Activated CD8-positive, alpha-beta T cell treated with anti-CD3 and anti-CD28 coated beads for 36 hours (primary cell): Measurements from ENCODE around the gene SEMA4A. TPM values are rescaled to one million over a fixed set of nuclear protein-coding genes. Genes with fewer than 3 reads are reported as not detected.
A peak's percentile ranks its signal among the peaks of the same experiment; 100 is the strongest.

Source experiments
- ATAC-seq: fragments of 200-7000 bp; cut with Tn5 transposase; one replicate; pipeline ENCODE4 v1.10.0; 2021; ENCODE audit warnings: mild to moderate bottlenecking, moderate library complexity
- CTCF ChIA-PET: fragments of 350-600 bp; sonication (Branson Sonifier 250); formaldehyde crosslinking; loops from one replicate; lab custom pipeline; 2021; ENCODE audit warnings: antibody characterized with exemption; lab: Charles Lee
- POLR2A ChIA-PET: fragments of 350-600 bp; sonication (Branson Sonifier 250); formaldehyde crosslinking; loops from one replicate; lab custom pipeline; 2021; ENCODE audit warnings: antibody characterized with exemption; lab: Charles Lee
- DNase-seq: peaks from one replicate; pipeline ENCODE4 v3.0.0-alpha.2; 2020
- H3K27ac Mint-ChIP-seq: one replicate; pipeline ENCODE4 v1.8.0; 2021; ENCODE audit warnings: mild to moderate bottlenecking, mixed read lengths
- H3K27me3 Mint-ChIP-seq: one replicate; pipeline ENCODE4 v1.8.0; 2021; ENCODE audit warnings: mixed read lengths
- H3K36me3 Mint-ChIP-seq: one replicate; pipeline ENCODE4 v1.8.0; 2021; ENCODE audit warnings: low read depth, mixed read lengths
- H3K4me1 Mint-ChIP-seq: one replicate; pipeline ENCODE4 v1.8.0; 2021; ENCODE audit warnings: low read depth, mixed read lengths
- H3K4me3 Mint-ChIP-seq: one replicate; pipeline ENCODE4 v1.8.0; 2021; ENCODE audit warnings: mild to moderate bottlenecking, moderate library complexity, mixed read lengths
- H3K9me3 Mint-ChIP-seq: one replicate; pipeline ENCODE4 v1.8.0; 2021; ENCODE audit warnings: mixed read lengths
- intact Hi-C: fragments of 100-400 bp; cut with micrococcal nuclease; formaldehyde crosslinking; loops from one replicate; pipeline ENCODE4 v1.10.0; 2022
- total RNA-seq, 2 experiments: library from RNA; stranded (reverse); gene quantifications; one replicate each; pipeline ENCODE4 v1.2.3, GENCODE V29; 2021
- TF ChIP-seq, protein P1 (sequence below): fragments of 200-600 bp; IDR thresholded peaks from one replicate; pipeline ENCODE4 v1.8.0; 2022; ENCODE audit warnings: antibody characterized with exemption, mild to moderate bottlenecking

The SEMA4A gene
- total RNA-seq, 2 experiments from 2014 or later: 23.8 to 24.7 TPM

- POLR2A ChIA-PET: interaction anchor here (1.7 to 7.4 kb wide), 3 partner anchors 12 to 71 kb away, joined by 4 to 60 read pairs (median 24); partner anchors contain the start of gene PMF1
- no peaks in the 10 kb centered on the region for H3K27me3 Mint-ChIP-seq
- CTCF ChIA-PET: interaction anchor here (0.9 to 13.2 kb wide), 5 partner anchors 11 to 71 kb away, joined by 3 to 269 read pairs (median 4); no protein-coding TSS in a partner anchor
- no peak overlapping the region for H3K4me3 Mint-ChIP-seq
- peak; percentile 64 for DNase-seq
- H3K27ac Mint-ChIP-seq: peak overlapping the region; percentile 75
- intact Hi-C loops: no loop called here
- H3K4me1 Mint-ChIP-seq: peaks cover 85% of the 10 kb centered on the region
- peaks cover 2% of the 10 kb centered on the region for H3K36me3 Mint-ChIP-seq
- no peaks in the 10 kb centered on the region for H3K9me3 Mint-ChIP-seq
- ATAC-seq: peak; percentile 17
- TF ChIP-seq, protein P1, sequence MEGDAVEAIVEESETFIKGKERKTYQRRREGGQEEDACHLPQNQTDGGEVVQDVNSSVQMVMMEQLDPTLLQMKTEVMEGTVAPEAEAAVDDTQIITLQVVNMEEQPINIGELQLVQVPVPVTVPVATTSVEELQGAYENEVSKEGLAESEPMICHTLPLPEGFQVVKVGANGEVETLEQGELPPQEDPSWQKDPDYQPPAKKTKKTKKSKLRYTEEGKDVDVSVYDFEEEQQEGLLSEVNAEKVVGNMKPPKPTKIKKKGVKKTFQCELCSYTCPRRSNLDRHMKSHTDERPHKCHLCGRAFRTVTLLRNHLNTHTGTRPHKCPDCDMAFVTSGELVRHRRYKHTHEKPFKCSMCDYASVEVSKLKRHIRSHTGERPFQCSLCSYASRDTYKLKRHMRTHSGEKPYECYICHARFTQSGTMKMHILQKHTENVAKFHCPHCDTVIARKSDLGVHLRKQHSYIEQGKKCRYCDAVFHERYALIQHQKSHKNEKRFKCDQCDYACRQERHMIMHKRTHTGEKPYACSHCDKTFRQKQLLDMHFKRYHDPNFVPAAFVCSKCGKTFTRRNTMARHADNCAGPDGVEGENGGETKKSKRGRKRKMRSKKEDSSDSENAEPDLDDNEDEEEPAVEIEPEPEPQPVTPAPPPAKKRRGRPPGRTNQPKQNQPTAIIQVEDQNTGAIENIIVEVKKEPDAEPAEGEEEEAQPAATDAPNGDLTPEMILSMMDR: no peak
Observed at GRCh38 chr1:156152628-156153027, 757 bp upstream of the SEMA4A start.

DNA sequence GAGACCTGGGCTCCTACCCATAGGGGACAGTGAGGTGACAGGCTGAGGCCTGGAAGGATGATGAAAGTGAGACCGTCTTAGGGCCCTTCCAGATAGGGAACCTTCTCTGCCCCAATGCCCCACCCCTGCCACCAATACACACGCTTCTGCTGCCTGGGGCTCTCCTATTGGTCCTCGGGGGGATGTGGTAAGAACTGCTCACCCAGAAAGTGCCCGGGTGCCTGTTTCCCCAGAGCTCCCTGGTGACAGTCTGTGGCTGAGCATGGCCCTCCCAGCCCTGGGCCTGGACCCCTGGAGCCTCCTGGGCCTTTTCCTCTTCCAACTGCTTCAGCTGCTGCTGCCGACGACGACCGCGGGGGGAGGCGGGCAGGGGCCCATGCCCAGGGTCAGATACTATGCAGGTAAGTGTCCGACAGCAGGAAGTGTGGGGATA, 948 bp downstream of the SEMA4A start:
- H3K4me3 Mint-ChIP-seq: peak overlapping the region; percentile 83
- H3K27ac Mint-ChIP-seq: peak overlapping the region; percentile 78
- TF ChIP-seq, protein P1: no peak
- peaks cover 85% of the 10 kb centered on the region for H3K4me1 Mint-ChIP-seq
- DNase-seq (peak; percentile 81), ATAC-seq (peak; percentile 87)
- ChIA-PET CTCF (interaction anchor here (0.9 to 5.0 kb wide), 4 partner anchors 35 to 105 kb away, joined by 3 to 27 read pairs (median 4); no protein-coding TSS in a partner anchor), POLR2A (interaction anchor here (0.5 to 7.4 kb wide), 10 partner anchors 10 to 347 kb away, joined by 3 to 60 read pairs (median 4); partner anchors contain the start of gene PMF1)
- no peaks in the 10 kb centered on the region for H3K9me3 Mint-ChIP-seq
- H3K27me3 Mint-ChIP-seq: no peaks in the 10 kb centered on the region
- peaks cover 7% of the 10 kb centered on the region for H3K36me3 Mint-ChIP-seq
- intact Hi-C loops: no loop called here

GRCh38 chr1:156155756-156156510, 2.5 kb downstream of the SEMA4A start:
- Mint-ChIP-seq H3K4me3 (peak overlapping the region; percentile 83), H3K27ac (peak overlapping the region; percentile 8), H3K9me3 (no peaks in the 10 kb centered on the region), H3K27me3 (no peaks in the 10 kb centered on the region), H3K4me1 (peaks cover 84% of the 10 kb centered on the region), H3K36me3 (peaks cover 12% of the 10 kb centered on the region)
- POLR2A ChIA-PET: interaction anchor here (0.6 to 7.4 kb wide), 6 partner anchors 9 to 126 kb away, joined by 3 to 60 read pairs (median 7); partner anchors contain the start of genes PMF1 and SMG5
- intact Hi-C loops: no loop called here
- CTCF ChIA-PET: interaction anchor here (1.2 to 5.0 kb wide), 3 partner anchors 10 to 70 kb away, joined by 3 to 27 read pairs (median 5); no protein-coding TSS in a partner anchor
- DNase-seq: no peak
- ATAC-seq: no peak
- TF ChIP-seq, protein P1: no peak

GRCh38 chr1:156157506-156157905, 4.1 kb downstream of the SEMA4A start:
- Mint-ChIP-seq H3K4me1 (peaks cover 77% of the 10 kb centered on the region), H3K4me3 (no peak overlapping the region), H3K36me3 (peaks cover 15% of the 10 kb centered on the region), H3K27me3 (no peaks in the 10 kb centered on the region), H3K27ac (no peak overlapping the region), H3K9me3 (no peaks in the 10 kb centered on the region)
- ChIA-PET CTCF (interaction anchor here (5.0 kb wide), 1 partner anchor 69 kb away, joined by 27 read pairs; no protein-coding TSS in a partner anchor), POLR2A (interaction anchor here (1.0 kb wide), 1 partner anchor 8 kb away, joined by 4 read pairs; no protein-coding TSS in a partner anchor)
- DNase-seq (no peak), ATAC-seq (no peak)
- intact Hi-C loops: no loop called here
- TF ChIP-seq, protein P1: no peak
